T47D (cell line): ENCODE data around the gene IGFLR1.
"Not testable (repeated sequence)": the region's sequence is repeated elsewhere in the genome, so short reads cannot be mapped to it uniquely, and the experiment has no call there.

Experiments
- DNase-seq, 2 experiments: peaks; one replicate each; pipeline versions ENCODE4 v3.0.0 to v3.0.0-alpha.2; 2011 to 2012; ENCODE audit warnings: low read depth in 1 of 2, low spot score in 1 of 2
- JUND ChIP-seq: IDR thresholded peaks from 2 replicates; pipeline ENCODE4 v1.6.1; 2012; ENCODE audit warnings: low read depth
- in situ Hi-C: cut with HindIII; loops from 2 replicates; pipeline ENCODE4 v1.10.0; 2016; ENCODE audit warnings: low sequenced_read_pairs, low pct_unique_long_range_greater_than_20kb

IGFLR1 gene

GRCh38 chr19:35727956-35728706, 14.1 kb downstream of the IGFLR1 start:
- in situ Hi-C loops: no loop called here
- no peak for TF ChIP-seq JUND

GRCh38 chr19:35727053-35727955, 14.9 kb downstream of the IGFLR1 start:
- no peak for TF ChIP-seq JUND
- in situ Hi-C loops: no loop called here

More at GRCh38 chr19:35727956-35728706, 14.1 kb downstream of the IGFLR1 start:
- no peak for DNase-seq

GRCh38 chr19:35725216-35725861, 16.9 kb downstream of the IGFLR1 start:
- DNase-seq: no peak
- TF ChIP-seq JUND: no peak
- in situ Hi-C loops: no loop called here

More at GRCh38 chr19:35727053-35727955, 14.9 kb downstream of the IGFLR1 start:
- no peak for DNase-seq

DNA sequence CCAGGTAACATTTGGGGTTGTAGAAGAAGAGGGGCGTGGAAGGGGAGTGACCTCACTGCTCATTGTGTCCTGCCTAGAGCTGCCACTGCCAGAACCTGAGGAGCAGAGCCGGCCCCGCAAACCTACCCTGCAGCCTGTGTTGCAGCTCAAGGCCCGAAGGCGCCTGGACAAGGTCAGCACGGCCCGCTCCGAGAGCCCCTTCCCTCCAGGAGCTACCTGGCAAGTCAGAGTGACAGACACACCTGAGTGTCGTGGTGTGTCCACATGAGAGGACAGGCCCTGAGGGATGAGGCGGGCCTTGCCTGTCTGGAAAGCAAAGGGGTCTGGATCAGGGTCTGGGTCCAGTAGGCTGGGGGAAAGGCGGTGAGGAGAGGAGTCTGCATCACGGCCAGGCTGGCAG, 17.7 kb downstream of the IGFLR1 start:
- in situ Hi-C loops: no loop called here
- no peak for TF ChIP-seq JUND
- DNase-seq: no peak

DNA sequence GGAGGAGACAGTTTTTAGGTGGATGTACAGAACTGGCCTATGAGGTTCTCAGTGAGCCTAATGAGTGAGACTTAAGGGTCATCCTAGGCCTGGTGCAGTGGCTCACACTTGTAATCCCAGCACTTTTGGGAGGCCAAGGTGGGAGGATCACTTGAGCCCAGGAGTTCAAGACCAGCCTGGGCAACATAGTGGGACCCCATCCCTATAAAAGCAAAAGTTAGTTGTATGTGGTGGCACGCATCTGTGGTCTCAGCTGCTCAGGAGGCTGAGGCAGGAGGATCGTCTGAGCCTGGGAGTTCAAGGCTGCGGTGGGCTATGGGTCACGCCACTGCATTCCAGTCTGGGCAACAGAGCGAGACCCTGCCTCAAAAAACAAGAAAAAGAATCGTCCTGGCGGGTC, 18.1 kb downstream of the IGFLR1 start:
- DNase-seq, in situ Hi-C loops: not testable (repeated sequence)

- in situ Hi-C loops: no loop called here
- DNase-seq: no peak
- no peak for TF ChIP-seq JUND
Observed at GRCh38 chr19:35723671-35724070, 18.6 kb downstream of the IGFLR1 start.

- in situ Hi-C loops: no loop called here
- DNase-seq: no peak
- TF ChIP-seq JUND: no peak
Observed at GRCh38 chr19:35722897-35723296, 19.4 kb downstream of the IGFLR1 start.

- no peak for DNase-seq
- in situ Hi-C loops: no loop called here
Observed at GRCh38 chr19:35722461-35722860, 19.8 kb downstream of the IGFLR1 start.

GRCh38 chr19:35721374-35721773, 20.9 kb downstream of the IGFLR1 start:
- TF ChIP-seq JUND: no peak
- DNase-seq: no peak
- in situ Hi-C loops: no loop called here

More at GRCh38 chr19:35722461-35722860, 19.8 kb downstream of the IGFLR1 start:
- TF ChIP-seq JUND: no peak

- in situ Hi-C loops: no loop called here
- no peak for DNase-seq
- no peak for TF ChIP-seq JUND
Observed at GRCh38 chr19:35720648-35721047, 21.6 kb downstream of the IGFLR1 start.

DNA sequence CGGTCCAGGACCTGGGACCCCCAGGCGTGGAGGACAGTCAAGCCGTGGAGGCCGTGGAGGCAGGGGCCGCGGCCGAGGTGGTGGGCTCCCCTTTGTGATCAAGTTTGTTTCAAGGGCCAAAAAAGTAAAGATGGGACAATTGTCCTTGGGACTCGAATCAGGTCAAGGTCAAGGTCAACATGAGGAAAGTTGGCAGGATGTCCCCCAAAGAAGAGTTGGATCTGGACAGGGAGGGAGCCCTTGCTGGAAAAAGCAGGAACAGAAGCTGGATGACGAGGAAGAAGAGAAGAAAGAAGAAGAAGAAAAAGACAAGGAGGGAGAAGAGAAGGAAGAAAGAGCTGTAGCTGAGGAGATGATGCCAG, 22.1 kb downstream of the IGFLR1 start:
- DNase-seq: no peak
- in situ Hi-C loops: no loop called here
- TF ChIP-seq JUND: no peak

GRCh38 chr19:35719402-35720162, 22.7 kb downstream of the IGFLR1 start:
- TF ChIP-seq JUND: no peak
- DNase-seq: no peak
- in situ Hi-C loops: no loop called here
